GM19467 (cell line): ENCODE results near the gene RNGTT.
"Not testable (repeated sequence)": the region's sequence is repeated elsewhere in the genome, so short reads cannot be mapped to it uniquely, and the experiment has no call there.

ENCODE experiments used
- ATAC-seq: cut with Tn5 transposase; IDR thresholded peaks from one replicate; pipeline ENCODE4 v1.9.1; 2021; ENCODE audit warnings: mild to moderate bottlenecking, moderate library complexity; ENCODE audit not compliant: unreplicated experiment

Gene RNGTT

GRCh38 chr6:88972504-88973423 is 9.3 kb upstream of the RNGTT start:
- no peak for ATAC-seq

- ATAC-seq, result no peak
Observed at GRCh38 chr6:88970301-88970700, 6.9 kb upstream of the RNGTT start.

- not testable (repeated sequence) for ATAC-seq
Observed at GRCh38 chr6:88969255-88969654, 5.8 kb upstream of the RNGTT start.

GRCh38 chr6:88967891-88968290 is 4.5 kb upstream of the RNGTT start:
- no peak for ATAC-seq

GRCh38 chr6:88965691-88966090 is 2.3 kb upstream of the RNGTT start:
- no peak for ATAC-seq

- no peak for ATAC-seq
Observed at GRCh38 chr6:88964509-88964908, 1.1 kb upstream of the RNGTT start.

GRCh38 chr6:88958842-88959241 is 4.6 kb downstream of the RNGTT start:
- no peak for ATAC-seq

GRCh38 chr6:88953550-88954386 is 9.7 kb downstream of the RNGTT start:
- ATAC-seq, result no peak

- no peak for ATAC-seq
Observed at GRCh38 chr6:88952065-88952704, 11.2 kb downstream of the RNGTT start.

GRCh38 chr6:88945415-88946008 is 17.9 kb downstream of the RNGTT start:
- ATAC-seq, result no peak

- no peak for ATAC-seq
Observed at GRCh38 chr6:88933521-88933920, 29.9 kb downstream of the RNGTT start.

- ATAC-seq, result not testable (repeated sequence)
Observed at GRCh38 chr6:88932019-88932418, 31.4 kb downstream of the RNGTT start.

GRCh38 chr6:88922775-88923548 is 40.5 kb downstream of the RNGTT start:
- ATAC-seq, result no peak

GRCh38 chr6:88921734-88922133 is 41.7 kb downstream of the RNGTT start:
- ATAC-seq, result no peak

- no peak for ATAC-seq
Observed at GRCh38 chr6:88920774-88921733, 42.4 kb downstream of the RNGTT start.

GRCh38 chr6:88920088-88920487 is 43.3 kb downstream of the RNGTT start:
- no peak for ATAC-seq

GRCh38 chr6:88919032-88919431 is 44.4 kb downstream of the RNGTT start:
- no peak for ATAC-seq

- ATAC-seq, result no peak
Observed at GRCh38 chr6:88916615-88917208, 46.7 kb downstream of the RNGTT start.
